A549 treated with dexamethasone at 1 μM for 4 hours (cell line): ENCODE measurements around the gene XRCC4. TPM values are rescaled to one million over a fixed set of nuclear protein-coding genes. Genes with fewer than 3 reads are reported as not detected.

ENCODE experiments used
- total RNA-seq: library from RNA; stranded (reverse); fragments of 200-300 nt; extraction: Qiagen RNA extraction; gene quantifications from 5 replicates; pipeline ENCODE4 v1.2.3, GENCODE V29; 2022

Gene XRCC4
- 8.9 to 11.7 TPM (median 9.8 TPM) in 5 replicates for total RNA-seq

DNA sequence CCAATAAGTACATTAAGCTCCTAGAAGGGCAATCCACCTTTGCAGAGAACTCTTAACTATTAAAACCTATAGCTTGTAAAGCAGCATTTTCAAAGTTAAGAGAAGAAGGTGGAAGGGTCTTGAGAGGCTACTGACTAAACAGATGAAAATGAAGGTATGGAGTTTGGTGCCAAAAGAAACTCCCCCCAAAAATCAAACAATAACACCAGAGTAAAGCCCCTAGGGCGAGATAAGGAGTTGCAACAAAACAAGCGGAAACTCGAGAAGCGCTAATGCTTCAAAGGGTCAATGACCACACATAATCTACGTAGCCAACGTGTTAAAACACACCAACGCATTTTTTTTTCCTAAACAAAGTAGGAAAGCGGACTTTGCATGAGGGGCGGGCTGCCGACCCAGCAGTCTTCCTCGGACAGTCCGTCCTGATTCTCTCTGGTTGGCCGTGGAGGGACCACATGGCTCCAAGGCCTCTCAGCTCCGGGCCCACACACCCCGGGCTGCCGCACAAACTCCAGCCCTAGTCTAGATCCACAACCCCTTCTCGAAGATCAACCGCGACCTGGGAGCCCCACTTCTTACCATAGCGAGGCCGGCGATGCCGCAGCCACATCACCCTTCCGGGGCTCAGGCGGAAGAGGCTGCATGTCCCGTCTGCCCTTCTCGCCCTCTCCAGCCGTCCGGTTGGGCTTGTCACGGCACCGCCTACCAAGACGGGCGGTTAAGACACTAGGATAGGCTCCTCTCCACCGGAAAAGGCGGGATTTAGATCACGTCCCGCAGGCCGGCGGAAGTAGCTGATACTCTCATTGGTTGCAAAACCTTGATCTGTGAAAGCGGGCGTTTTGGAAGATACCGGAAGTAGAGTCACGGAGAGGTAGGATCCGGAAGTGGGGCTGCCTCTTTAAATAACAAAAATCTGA lies at the start of gene XRCC4, which contains the start of gene TMEM167A:
TSS of gene XRCC4 (plus strand) at position 806 of the 920 bp plus-strand sequence. CDS start 27,373 bp downstream, outside the sequence.
TSS of gene TMEM167A (minus strand) at position 653 of the 920 bp plus-strand sequence. CDS start at position 582, 71 bp downstream.

Other genes starting within 250 kb of the XRCC4 start
- 57.7 to 81.9 TPM (median 75.9 TPM) in 5 replicates for gene TMEM167A, start 153 bp upstream of the XRCC4 start, total RNA-seq